CD14-positive monocyte (primary cell): ENCODE measurements around the gene KDM3A. TPM values are rescaled to one million over a fixed set of nuclear protein-coding genes. Genes with fewer than 3 reads are reported as not detected.

Experiments
- DNase-seq, 3 donors: peaks; one replicate each; pipeline ENCODE4 v3.0.0-alpha.2; 2011 to 2022
- H2AFZ ChIP-seq: 2 replicates; pipeline ENCODE4 v1.6.0; 2012; ENCODE audit warnings: mild to moderate bottlenecking, low read depth, low read length, inconsistent platforms; ENCODE audit not compliant: insufficient read depth, poor library complexity, severe bottlenecking
- H3K27ac ChIP-seq, 2 donors: 1 replicate in 1 of 2; 2 replicates in 1 of 2; pipeline ENCODE4 v1.5.1; 2012 to 2013; ENCODE audit warnings: low read length in 2 of 2, control low read depth in 1 of 2, inconsistent platforms in 1 of 2, low read depth in 1 of 2, mild to moderate bottlenecking in 1 of 2
- H3K27me3 ChIP-seq, 2 donors: one replicate each; pipeline versions ENCODE4 v1.6.0 to v1.6.1; 2011 to 2013; ENCODE audit warnings: low read length in 2 of 2; ENCODE audit not compliant: control insufficient read depth in 2 of 2, insufficient read depth in 2 of 2
- H3K36me3 ChIP-seq, 2 donors: replicated peaks in 1 of 2; 1 replicate in 1 of 2; 2 replicates in 1 of 2; pipeline versions ENCODE4 v1.5.1 to v1.6.1; 2012 to 2013; ENCODE audit warnings: low read length in 2 of 2, control low read depth in 1 of 2, inconsistent platforms in 1 of 2, mild to moderate bottlenecking in 1 of 2; ENCODE audit not compliant: insufficient read depth in 2 of 2, control insufficient read depth in 1 of 2
- H3K4me1 ChIP-seq, 2 donors: 1 replicate in 1 of 2; 2 replicates in 1 of 2; pipeline versions ENCODE4 v1.5.1 to v1.6.1; 2012 to 2013; ENCODE audit warnings: low read length in 2 of 2, control low read depth in 1 of 2, inconsistent platforms in 1 of 2, mild to moderate bottlenecking in 1 of 2, moderate library complexity in 1 of 2; ENCODE audit not compliant: insufficient read depth in 2 of 2, control insufficient read depth in 1 of 2
- H3K4me2 ChIP-seq: replicated peaks from 2 replicates; pipeline ENCODE3; 2012; ENCODE audit warnings: low read length, moderate library complexity, mild to moderate bottlenecking; ENCODE audit not compliant: poor library complexity, severe bottlenecking; ENCODE audit errors: extremely low read depth
- H3K4me3 ChIP-seq, 3 experiments: fragments of 200-600 bp in 1 of 3; sonication (generic) in 1 of 3; replicated peaks in 1 of 3; 1 replicate in 2 of 3; 2 replicates in 1 of 3; pipeline ENCODE4 v1.5.1; 2011 to 2013; ENCODE audit warnings: low read length in 3 of 3, mild to moderate bottlenecking in 3 of 3, control low read depth in 2 of 3, low read depth in 2 of 3, inconsistent platforms in 1 of 3, moderate library complexity in 1 of 3
- H3K79me2 ChIP-seq: 2 replicates; pipeline ENCODE4 v1.6.0; 2012; ENCODE audit warnings: mild to moderate bottlenecking, control low read depth, inconsistent platforms, low read length, moderate library complexity; ENCODE audit not compliant: insufficient read depth
- H3K9ac ChIP-seq: 2 replicates; pipeline ENCODE4 v1.6.0; 2017; ENCODE audit warnings: low read length, mild to moderate bottlenecking; ENCODE audit not compliant: insufficient read depth, poor library complexity, severe bottlenecking
- H3K9me3 ChIP-seq, 2 donors: replicated peaks in 1 of 2; 1 replicate in 1 of 2; 2 replicates in 1 of 2; pipeline versions ENCODE4 v1.5.1 to v1.6.1; 2012 to 2013; ENCODE audit warnings: low read length in 2 of 2, control low read depth in 1 of 2; ENCODE audit not compliant: control insufficient read depth in 1 of 2, insufficient read depth in 1 of 2
- H4K20me1 ChIP-seq: 2 replicates; pipeline ENCODE4 v1.6.0; 2012; ENCODE audit warnings: mild to moderate bottlenecking, low read length, control low read depth, moderate library complexity; ENCODE audit not compliant: insufficient read depth
- H3K27ac Mint-ChIP-seq, 7 donors: one replicate each; pipeline ENCODE4 v1.8.0; 2020; ENCODE audit warnings: mild to moderate bottlenecking in 7 of 7, mixed read lengths in 7 of 7, moderate library complexity in 6 of 7, inconsistent platforms in 2 of 7
- H3K27me3 Mint-ChIP-seq, 3 donors: one replicate each; pipeline ENCODE4 v1.8.0; 2021 to 2022; ENCODE audit warnings: low read depth in 3 of 3, mild to moderate bottlenecking in 3 of 3, mixed read lengths in 3 of 3, moderate library complexity in 3 of 3, inconsistent platforms in 1 of 3
- H3K36me3 Mint-ChIP-seq, 2 donors: one replicate each; pipeline ENCODE4 v1.8.0; 2020; ENCODE audit warnings: mixed read lengths in 2 of 2, inconsistent platforms in 1 of 2, mild to moderate bottlenecking in 1 of 2
- H3K4me1 Mint-ChIP-seq: one replicate; pipeline ENCODE4 v1.8.0; 2020; ENCODE audit warnings: mild to moderate bottlenecking, mixed read lengths
- H3K4me3 Mint-ChIP-seq, 2 donors: one replicate each; pipeline ENCODE4 v1.8.0; 2020; ENCODE audit warnings: mild to moderate bottlenecking in 2 of 2, mixed read lengths in 2 of 2, moderate library complexity in 1 of 2
- H3K9me3 Mint-ChIP-seq, 7 donors: one replicate each; pipeline ENCODE4 v1.8.0; 2020 to 2022; ENCODE audit warnings: mixed read lengths in 7 of 7, mild to moderate bottlenecking in 6 of 7, moderate library complexity in 6 of 7, inconsistent platforms in 2 of 7
- WGBS: methylation state at CpG from one replicate; pipeline ENCODE4 v1.1.5; 2013; ENCODE audit warnings: missing lambda C conversion rate; ENCODE audit not compliant: insufficient coverage; 5-methylcytosine and 5-hydroxymethylcytosine counted together
- intact Hi-C, 2 donors: fragments of 100-400 bp; cut with micrococcal nuclease; formaldehyde crosslinking; loops; one replicate each; pipeline versions ENCODE4 v1.15.0 to v1.15.1; 2023
- polyA plus RNA-seq, 3 donors: library from polyadenylated mRNA; depleted of rRNA in 1 of 3; unstranded in 2 of 3; stranded (reverse) in 1 of 3; fragments of 300-500 nt in 2 of 3; fragments of >200 nt in 1 of 3; fragmentation: Illumina TruSeq in 2 of 3; gene quantifications; 1 replicate in 2 of 3; 2 replicates in 1 of 3; pipeline ENCODE4 v1.2.3, GENCODE V29; 2012 to 2021
- TF ChIP-seq, protein P1 (sequence below): fragments of 200-600 bp; IDR thresholded peaks from one replicate; pipeline ENCODE4 v1.8.0; 2022; ENCODE audit warnings: antibody characterized with exemption, mild to moderate bottlenecking

KDM3A gene
- polyA plus RNA-seq, 3 donors = 3.3 to 21.2 (median 7.4) TPM

GRCh38 chr2:86396291-86396785 lies 44.8 kb upstream of the KDM3A start:
- no peak overlapping the region for H3K4me2 ChIP-seq
- Mint-ChIP-seq H3K4me1 (peaks cover 10% of the 10 kb centered on the region), H3K36me3 (no peaks in the 10 kb centered on the region), H3K27me3 (no peaks in the 10 kb centered on the region), H3K27ac (peak overlapping the region in 1 of 7 donors; percentile 42), H3K4me3 (no peak overlapping the region), H3K9me3 (peaks cover 0 to 5% (median 1%) of the 10 kb centered on the region in 7 donors)
- peak in 2 of 3 donors; percentile 20 for DNase-seq
- no peaks in the 10 kb centered on the region for H3K27me3 ChIP-seq
- no peaks in the 10 kb centered on the region for H4K20me1 ChIP-seq
- intact Hi-C loops = no loop called here
- H2AFZ ChIP-seq = no peak overlapping the region
- H3K9ac ChIP-seq = no peak overlapping the region
- no peaks in the 10 kb centered on the region for H3K36me3 ChIP-seq
- no peaks in the 10 kb centered on the region for H3K79me2 ChIP-seq
- peaks cover 0 to 3% of the 10 kb centered on the region in 2 donors for H3K4me1 ChIP-seq
- H3K9me3 ChIP-seq = no peaks in the 10 kb centered on the region
- H3K27ac ChIP-seq = no peak overlapping the region
- H3K4me3 ChIP-seq = no peak overlapping the region
- TF ChIP-seq, protein P1, sequence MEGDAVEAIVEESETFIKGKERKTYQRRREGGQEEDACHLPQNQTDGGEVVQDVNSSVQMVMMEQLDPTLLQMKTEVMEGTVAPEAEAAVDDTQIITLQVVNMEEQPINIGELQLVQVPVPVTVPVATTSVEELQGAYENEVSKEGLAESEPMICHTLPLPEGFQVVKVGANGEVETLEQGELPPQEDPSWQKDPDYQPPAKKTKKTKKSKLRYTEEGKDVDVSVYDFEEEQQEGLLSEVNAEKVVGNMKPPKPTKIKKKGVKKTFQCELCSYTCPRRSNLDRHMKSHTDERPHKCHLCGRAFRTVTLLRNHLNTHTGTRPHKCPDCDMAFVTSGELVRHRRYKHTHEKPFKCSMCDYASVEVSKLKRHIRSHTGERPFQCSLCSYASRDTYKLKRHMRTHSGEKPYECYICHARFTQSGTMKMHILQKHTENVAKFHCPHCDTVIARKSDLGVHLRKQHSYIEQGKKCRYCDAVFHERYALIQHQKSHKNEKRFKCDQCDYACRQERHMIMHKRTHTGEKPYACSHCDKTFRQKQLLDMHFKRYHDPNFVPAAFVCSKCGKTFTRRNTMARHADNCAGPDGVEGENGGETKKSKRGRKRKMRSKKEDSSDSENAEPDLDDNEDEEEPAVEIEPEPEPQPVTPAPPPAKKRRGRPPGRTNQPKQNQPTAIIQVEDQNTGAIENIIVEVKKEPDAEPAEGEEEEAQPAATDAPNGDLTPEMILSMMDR = peak; percentile 10
- WGBS = no CpG with 5 or more reads among the region's 6 CpGs

DNA sequence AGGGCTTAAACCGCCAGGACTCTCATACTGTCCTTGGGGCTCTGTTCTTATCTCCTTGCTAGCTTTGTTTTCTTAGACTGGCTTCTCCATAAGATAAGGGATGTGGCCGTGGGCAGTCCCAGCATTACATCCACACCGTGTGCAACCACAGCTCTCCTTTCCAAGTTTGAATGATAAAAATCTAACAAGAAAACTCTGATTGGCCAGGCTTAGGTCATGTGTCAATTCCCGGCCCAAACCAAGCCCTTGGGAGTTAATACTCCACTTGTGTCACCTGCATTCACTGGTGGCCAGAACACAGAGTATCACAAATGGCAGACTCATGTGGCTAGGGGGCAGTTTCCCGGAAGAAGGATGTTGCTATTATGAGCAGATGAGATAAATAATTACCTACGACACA lies 43.2 kb upstream of the KDM3A start:
- Mint-ChIP-seq H3K4me3 (no peak overlapping the region), H3K4me1 (peaks cover 10% of the 10 kb centered on the region), H3K9me3 (no peaks in the 10 kb centered on the region)

More for the DNA sequence above, 43.2 kb upstream of the KDM3A start:
- no peaks in the 10 kb centered on the region for H3K36me3 ChIP-seq
- no peaks in the 10 kb centered on the region for H4K20me1 ChIP-seq
- H3K27ac Mint-ChIP-seq = no peak overlapping the region
- H2AFZ ChIP-seq = no peak overlapping the region
- H3K9ac ChIP-seq = no peak overlapping the region
- H3K9me3 ChIP-seq = no peaks in the 10 kb centered on the region
- no peak for DNase-seq
- no peak overlapping the region for H3K4me2 ChIP-seq
- WGBS = 100% methylated on average over 3 of the region's 6 CpGs
- no peaks in the 10 kb centered on the region for H3K79me2 ChIP-seq
- no peaks in the 10 kb centered on the region for H3K27me3 ChIP-seq
- no peak overlapping the region for H3K4me3 ChIP-seq
- H3K36me3 Mint-ChIP-seq = no peaks in the 10 kb centered on the region
- intact Hi-C loops = no loop called here
- H3K27ac ChIP-seq = no peak overlapping the region
- no peaks in the 10 kb centered on the region for H3K27me3 Mint-ChIP-seq
- TF ChIP-seq, protein P1 = no peak
- H3K4me1 ChIP-seq = peaks cover 0 to 3% of the 10 kb centered on the region in 2 donors
